WI38 (cell line): ENCODE results near the gene NRTN.
A peak's percentile ranks its signal among the peaks of the same experiment; 100 is the strongest.

Source experiments
- H3K4me3 ChIP-seq: 2 replicates; pipeline ENCODE4 v1.5.1; 2011; ENCODE audit warnings: low read depth, mild to moderate bottlenecking, control low read depth, low read length
- CTCF ChIP-seq: IDR thresholded peaks from 2 replicates; pipeline ENCODE4 v1.5.1; 2012; ENCODE audit warnings: low read depth, mild to moderate bottlenecking, control low read depth, low read length

NRTN gene

GRCh38 chr19:5800361-5801270 lies 4.3 kb upstream of the NRTN start:
- no peak overlapping the region for H3K4me3 ChIP-seq
- no peak for TF ChIP-seq CTCF

- no peak overlapping the region for H3K4me3 ChIP-seq
Observed at GRCh38 chr19:5801796-5802619, 2.9 kb upstream of the NRTN start.

GRCh38 chr19:5803441-5803751 lies 1.5 kb upstream of the NRTN start:
- no peak for TF ChIP-seq CTCF
- peak overlapping the region; percentile 40 for H3K4me3 ChIP-seq

More at GRCh38 chr19:5801796-5802619, 2.9 kb upstream of the NRTN start:
- no peak for TF ChIP-seq CTCF

GRCh38 chr19:5803752-5804515 lies 933 bp upstream of the NRTN start:
- TF ChIP-seq CTCF: peak; percentile 99

GRCh38 chr19:5805462-5806132 lies 730 bp downstream of the NRTN start:
- peak overlapping the region; percentile 53 for H3K4me3 ChIP-seq
- peak; percentile 70 for TF ChIP-seq CTCF

More at GRCh38 chr19:5803752-5804515, 933 bp upstream of the NRTN start:
- H3K4me3 ChIP-seq: peak overlapping the region; percentile 40

- no peak for TF ChIP-seq CTCF
- peak overlapping the region; percentile 53 for H3K4me3 ChIP-seq
Observed at GRCh38 chr19:5806133-5806489, 1.2 kb downstream of the NRTN start.
